Measurements from ENCODE around the gene RALGAPA2. TPM values are rescaled to one million over a fixed set of nuclear protein-coding genes. Genes with fewer than 3 reads are reported as not detected.

The RALGAPA2 gene
- total and polyA plus RNA-seq, 2 donors (not counting 1 experiment from before 2014, with no cell fraction given) = 1.2 to 7.6 TPM

DNA sequence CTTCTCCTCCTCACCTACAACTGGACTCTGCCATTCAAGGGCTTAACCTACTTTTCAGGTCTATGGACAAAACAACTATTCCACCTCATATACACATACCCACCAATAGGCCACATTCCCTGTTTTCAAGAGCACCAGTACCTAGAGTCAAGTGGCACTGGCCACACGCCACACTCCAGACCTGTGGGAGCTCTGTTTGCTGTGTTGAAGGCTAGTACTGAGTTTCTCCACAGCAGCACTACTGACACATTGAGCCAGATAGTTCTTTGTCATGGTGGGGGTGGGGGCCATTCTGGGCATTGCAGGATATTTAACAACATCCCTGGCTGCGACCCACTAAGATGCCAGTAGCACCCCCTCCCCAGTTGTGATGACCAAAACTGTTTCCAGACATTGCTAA, 84.1 kb downstream of the RALGAPA2 start:
- H3K9me3 ChIP-seq (ENCODE audit: control insufficient read depth, insufficient read depth, low read depth, low read length) = no peaks in the 10 kb centered on the region
- no peak overlapping the region for H3K27ac ChIP-seq (ENCODE audit: insufficient read depth, low read length)
- H2AFZ ChIP-seq (ENCODE audit: low read length) = no peak overlapping the region
- no peak for DNase-seq (ENCODE audit: low read depth in 2 of 2)
- no peak overlapping the region for H3K4me3 ChIP-seq (replicated peaks in 1 of 4; ENCODE audit: control extremely low read depth in 1 of 4, insufficient read depth in 1 of 4, low read depth in 3 of 4, low read length in 4 of 4)
- H4K20me1 ChIP-seq (ENCODE audit: control insufficient read depth, extremely low read depth, insufficient read depth, low read length) = no peaks in the 10 kb centered on the region
- no peaks in the 10 kb centered on the region for H3K4me1 ChIP-seq (ENCODE audit: control insufficient read depth, extremely low read depth, insufficient read depth, low read length)
- TF ChIP-seq EZH2 (IDR thresholded peaks at IDR 0.05; ENCODE audit: low read length, missing control alignments) = no peak
- TF ChIP-seq, protein P1, sequence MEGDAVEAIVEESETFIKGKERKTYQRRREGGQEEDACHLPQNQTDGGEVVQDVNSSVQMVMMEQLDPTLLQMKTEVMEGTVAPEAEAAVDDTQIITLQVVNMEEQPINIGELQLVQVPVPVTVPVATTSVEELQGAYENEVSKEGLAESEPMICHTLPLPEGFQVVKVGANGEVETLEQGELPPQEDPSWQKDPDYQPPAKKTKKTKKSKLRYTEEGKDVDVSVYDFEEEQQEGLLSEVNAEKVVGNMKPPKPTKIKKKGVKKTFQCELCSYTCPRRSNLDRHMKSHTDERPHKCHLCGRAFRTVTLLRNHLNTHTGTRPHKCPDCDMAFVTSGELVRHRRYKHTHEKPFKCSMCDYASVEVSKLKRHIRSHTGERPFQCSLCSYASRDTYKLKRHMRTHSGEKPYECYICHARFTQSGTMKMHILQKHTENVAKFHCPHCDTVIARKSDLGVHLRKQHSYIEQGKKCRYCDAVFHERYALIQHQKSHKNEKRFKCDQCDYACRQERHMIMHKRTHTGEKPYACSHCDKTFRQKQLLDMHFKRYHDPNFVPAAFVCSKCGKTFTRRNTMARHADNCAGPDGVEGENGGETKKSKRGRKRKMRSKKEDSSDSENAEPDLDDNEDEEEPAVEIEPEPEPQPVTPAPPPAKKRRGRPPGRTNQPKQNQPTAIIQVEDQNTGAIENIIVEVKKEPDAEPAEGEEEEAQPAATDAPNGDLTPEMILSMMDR (conservative IDR thresholded peaks at IDR 0.05 in 1 of 2, IDR thresholded peaks at IDR 0.05 in 1 of 2; ENCODE audit: low read depth in 1 of 2, low read length in 2 of 2) = no peak
- no peak overlapping the region for H3K4me2 ChIP-seq (ENCODE audit: extremely low read depth, insufficient read depth, low read length)
- H3K36me3 ChIP-seq (ENCODE audit: control insufficient read depth, insufficient read depth, low read length) = no peaks in the 10 kb centered on the region
- no peaks in the 10 kb centered on the region for H3K27me3 ChIP-seq (ENCODE audit: control insufficient read depth, insufficient read depth, low read length)
- no peaks in the 10 kb centered on the region for H3K79me2 ChIP-seq (ENCODE audit: control insufficient read depth, insufficient read depth, low read length)
- H3K9ac ChIP-seq (ENCODE audit: insufficient read depth, low read length) = no peak overlapping the region

DNA sequence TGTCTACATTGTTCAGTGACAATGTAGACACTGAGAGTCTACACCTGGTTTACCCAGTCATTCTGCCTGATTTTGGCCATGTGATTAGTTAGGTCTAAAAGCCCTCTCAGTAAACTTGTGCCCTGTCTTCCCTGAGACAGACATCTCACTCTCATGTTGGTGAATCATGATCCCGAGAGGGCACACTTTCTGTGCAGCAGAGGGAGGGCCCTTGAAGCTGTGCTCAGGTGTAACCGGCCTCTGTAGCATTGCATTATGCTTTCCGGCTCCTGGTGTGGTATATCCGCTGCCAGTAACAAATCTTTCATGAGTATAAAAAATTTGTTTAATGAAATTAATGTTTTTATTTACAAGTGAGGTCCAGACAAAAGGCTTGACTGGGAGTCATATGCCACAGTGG, 85.0 kb downstream of the RALGAPA2 start:
- Histone ChIP-seq H3K9ac (ENCODE audit: insufficient read depth, low read length) (no peak overlapping the region), H3K4me2 (ENCODE audit: extremely low read depth, insufficient read depth, low read length) (no peak overlapping the region), H3K9me3 (ENCODE audit: control insufficient read depth, insufficient read depth, low read depth, low read length) (no peaks in the 10 kb centered on the region), H3K4me1 (ENCODE audit: control insufficient read depth, extremely low read depth, insufficient read depth, low read length) (no peaks in the 10 kb centered on the region), H2AFZ (ENCODE audit: low read length) (no peak overlapping the region), H3K36me3 (ENCODE audit: control insufficient read depth, insufficient read depth, low read length) (no peaks in the 10 kb centered on the region), H3K27ac (ENCODE audit: insufficient read depth, low read length) (no peak overlapping the region), H3K4me3 (replicated peaks in 1 of 4; ENCODE audit: control extremely low read depth in 1 of 4, insufficient read depth in 1 of 4, low read depth in 3 of 4, low read length in 4 of 4) (no peak overlapping the region), H3K79me2 (ENCODE audit: control insufficient read depth, insufficient read depth, low read length) (no peaks in the 10 kb centered on the region), H3K27me3 (ENCODE audit: control insufficient read depth, insufficient read depth, low read length) (no peaks in the 10 kb centered on the region), H4K20me1 (ENCODE audit: control insufficient read depth, extremely low read depth, insufficient read depth, low read length) (no peaks in the 10 kb centered on the region)
- no peak for TF ChIP-seq EZH2 (IDR thresholded peaks at IDR 0.05; ENCODE audit: low read length, missing control alignments)
- TF ChIP-seq, protein P1 (conservative IDR thresholded peaks at IDR 0.05 in 1 of 2, IDR thresholded peaks at IDR 0.05 in 1 of 2; ENCODE audit: low read depth in 1 of 2, low read length in 2 of 2) = no peak
- DNase-seq (ENCODE audit: low read depth in 2 of 2) = no peak

DNA sequence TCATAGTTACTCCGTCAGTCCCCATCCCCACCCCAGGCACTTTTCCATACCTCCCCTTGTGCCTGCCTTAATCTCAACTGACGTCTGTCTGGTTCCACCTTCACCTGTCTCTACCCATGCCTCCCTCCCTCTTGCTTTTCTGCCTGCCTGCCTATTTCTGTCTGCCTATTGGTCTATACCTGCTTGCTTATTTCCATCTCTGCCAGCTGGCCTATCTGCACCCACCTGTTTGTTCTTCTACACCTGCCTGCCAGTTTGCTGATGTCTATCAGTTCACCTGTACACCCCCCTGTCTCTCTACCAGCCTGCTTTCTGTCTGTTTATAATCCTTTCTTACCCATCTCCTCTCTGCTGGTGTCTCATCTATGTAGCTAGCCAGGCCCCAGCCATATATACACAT, 87.5 kb downstream of the RALGAPA2 start:
- no peaks in the 10 kb centered on the region for H3K79me2 ChIP-seq (ENCODE audit: control insufficient read depth, insufficient read depth, low read length)
- H3K4me3 ChIP-seq (replicated peaks in 1 of 4; ENCODE audit: control extremely low read depth in 1 of 4, insufficient read depth in 1 of 4, low read depth in 3 of 4, low read length in 4 of 4) = no peak overlapping the region
- H4K20me1 ChIP-seq (ENCODE audit: control insufficient read depth, extremely low read depth, insufficient read depth, low read length) = no peaks in the 10 kb centered on the region
- TF ChIP-seq, protein P1 (conservative IDR thresholded peaks at IDR 0.05 in 1 of 2, IDR thresholded peaks at IDR 0.05 in 1 of 2; ENCODE audit: low read depth in 1 of 2, low read length in 2 of 2) = no peak
- no peaks in the 10 kb centered on the region for H3K4me1 ChIP-seq (ENCODE audit: control insufficient read depth, extremely low read depth, insufficient read depth, low read length)
- no peak overlapping the region for H2AFZ ChIP-seq (ENCODE audit: low read length)
- DNase-seq (ENCODE audit: low read depth in 2 of 2) = no peak
- H3K27ac ChIP-seq (ENCODE audit: insufficient read depth, low read length) = no peak overlapping the region
- H3K9me3 ChIP-seq (ENCODE audit: control insufficient read depth, insufficient read depth, low read depth, low read length) = no peaks in the 10 kb centered on the region
- no peak overlapping the region for H3K9ac ChIP-seq (ENCODE audit: insufficient read depth, low read length)
- H3K4me2 ChIP-seq (ENCODE audit: extremely low read depth, insufficient read depth, low read length) = no peak overlapping the region
- no peaks in the 10 kb centered on the region for H3K27me3 ChIP-seq (ENCODE audit: control insufficient read depth, insufficient read depth, low read length)
- no peaks in the 10 kb centered on the region for H3K36me3 ChIP-seq (ENCODE audit: control insufficient read depth, insufficient read depth, low read length)
